ENCODE data around the gene BCLAF1. TPM values are rescaled to one million over a fixed set of nuclear protein-coding genes. Genes with fewer than 3 reads are reported as not detected.
"Not testable (repeated sequence)": the region's sequence is repeated elsewhere in the genome, so short reads cannot be mapped to it uniquely, and the experiment has no call there.

The BCLAF1 gene
- polyA plus RNA-seq, 4 donors = 15.4 to 113 (median 23.4) TPM

DNA sequence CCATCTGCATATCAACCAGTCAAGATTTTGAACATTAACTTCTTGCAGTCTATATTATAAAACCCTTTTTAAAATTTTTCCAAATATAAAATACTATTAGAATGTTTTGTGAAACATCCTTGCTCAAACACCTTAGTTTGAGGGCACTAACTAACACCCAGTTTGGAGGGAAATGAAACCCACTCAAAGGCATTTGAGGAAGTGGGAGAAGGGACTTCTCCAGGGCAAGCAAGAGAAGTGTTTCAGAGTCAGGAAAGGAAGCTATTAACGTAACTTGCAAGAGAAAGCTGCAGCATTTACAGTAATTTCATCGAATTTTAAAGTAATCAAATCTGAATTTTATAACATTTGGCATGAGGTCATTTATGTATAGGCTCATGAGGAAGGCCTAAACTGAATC lies 60.8 kb downstream of the BCLAF1 start:
- no peak for FAIRE-seq

DNA sequence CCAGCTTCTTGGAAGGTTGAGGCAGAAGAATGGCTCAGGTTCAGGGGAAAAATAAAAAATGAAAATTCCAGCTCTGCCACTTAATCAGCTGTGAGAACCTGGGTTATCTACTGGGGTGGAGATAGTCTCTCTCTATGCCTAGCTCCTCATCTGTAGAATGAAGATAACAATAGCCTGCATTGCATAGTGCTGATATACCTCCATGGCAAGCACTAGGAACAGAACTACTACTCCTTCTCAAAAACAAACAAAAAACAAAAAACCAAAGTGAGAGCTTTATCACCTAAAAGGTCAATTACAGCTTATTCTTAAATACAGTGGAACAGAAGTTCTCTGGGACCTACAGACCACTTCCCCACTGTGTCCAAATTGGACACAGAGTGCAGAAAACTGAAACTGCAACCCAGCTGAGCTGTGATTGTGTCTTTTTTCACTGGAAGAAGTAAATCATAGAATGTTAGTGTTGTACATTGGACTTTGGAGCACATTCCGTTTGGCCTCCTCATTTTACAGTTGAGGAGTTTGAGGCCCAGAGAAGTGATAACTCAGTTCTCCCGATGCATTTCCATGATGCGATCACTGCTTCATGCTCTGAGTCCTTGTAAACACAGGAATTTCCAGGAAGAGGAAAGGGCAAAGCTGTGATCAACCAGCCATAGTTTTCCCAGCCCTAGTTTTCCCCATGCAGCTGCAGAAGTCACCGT lies 62.8 kb downstream of the BCLAF1 start:
- H3K27me3 ChIP-seq (ENCODE audit: control insufficient read depth in 3 of 3, insufficient read depth in 3 of 3, low read length in 3 of 3) = no peaks in the 10 kb centered on the region
- H3K9me3 ChIP-seq (ENCODE audit: control insufficient read depth in 2 of 2, insufficient read depth in 1 of 2, low read depth in 1 of 2, low read length in 1 of 2) = no peaks in the 10 kb centered on the region
- DNase-seq = peak; percentile 60 to 87
- peak overlapping the region; percentile 28 to 79 (median 54) for H3K27ac ChIP-seq (ENCODE audit: low read depth in 1 of 3, low read length in 2 of 3)
- peak overlapping the region in 2 of 3 donors; percentile 22 to 44 for H3K4me3 ChIP-seq (ENCODE audit: low read depth in 1 of 3, low read length in 3 of 3)
- no peak for FAIRE-seq
- no peaks in the 10 kb centered on the region for H3K36me3 ChIP-seq (ENCODE audit: control insufficient read depth in 3 of 3, insufficient read depth in 2 of 3, low read depth in 1 of 3, low read length in 3 of 3)
- H3K4me1 ChIP-seq (ENCODE audit: control insufficient read depth in 3 of 3, insufficient read depth in 2 of 3, low read depth in 1 of 3, low read length in 2 of 3) = peaks cover 0 to 26% (median 5%) of the 10 kb centered on the region in 3 donors
- WGBS, 3 donors = 24 to 55% (median 47%) methylated on average over 4 of the region's 4 CpGs

More for the DNA sequence above, 60.8 kb downstream of the BCLAF1 start:
- Histone ChIP-seq H3K9me3 (ENCODE audit: control insufficient read depth in 2 of 2, insufficient read depth in 1 of 2, low read depth in 1 of 2, low read length in 1 of 2) (no peaks in the 10 kb centered on the region), H3K4me1 (ENCODE audit: control insufficient read depth in 3 of 3, insufficient read depth in 2 of 3, low read depth in 1 of 3, low read length in 2 of 3) (peaks cover 0 to 26% (median 5%) of the 10 kb centered on the region in 3 donors), H3K4me3 (ENCODE audit: low read depth in 1 of 3, low read length in 3 of 3) (no peak overlapping the region), H3K27ac (ENCODE audit: low read depth in 1 of 3, low read length in 2 of 3) (no peak overlapping the region), H3K36me3 (ENCODE audit: control insufficient read depth in 3 of 3, insufficient read depth in 2 of 3, low read depth in 1 of 3, low read length in 3 of 3) (no peaks in the 10 kb centered on the region), H3K27me3 (ENCODE audit: control insufficient read depth in 3 of 3, insufficient read depth in 3 of 3, low read length in 3 of 3) (no peaks in the 10 kb centered on the region)
- DNase-seq = no peak
- 72 to 95% (median 80%) methylated on average over 2 of the region's 2 CpGs for WGBS, 3 donors

DNA sequence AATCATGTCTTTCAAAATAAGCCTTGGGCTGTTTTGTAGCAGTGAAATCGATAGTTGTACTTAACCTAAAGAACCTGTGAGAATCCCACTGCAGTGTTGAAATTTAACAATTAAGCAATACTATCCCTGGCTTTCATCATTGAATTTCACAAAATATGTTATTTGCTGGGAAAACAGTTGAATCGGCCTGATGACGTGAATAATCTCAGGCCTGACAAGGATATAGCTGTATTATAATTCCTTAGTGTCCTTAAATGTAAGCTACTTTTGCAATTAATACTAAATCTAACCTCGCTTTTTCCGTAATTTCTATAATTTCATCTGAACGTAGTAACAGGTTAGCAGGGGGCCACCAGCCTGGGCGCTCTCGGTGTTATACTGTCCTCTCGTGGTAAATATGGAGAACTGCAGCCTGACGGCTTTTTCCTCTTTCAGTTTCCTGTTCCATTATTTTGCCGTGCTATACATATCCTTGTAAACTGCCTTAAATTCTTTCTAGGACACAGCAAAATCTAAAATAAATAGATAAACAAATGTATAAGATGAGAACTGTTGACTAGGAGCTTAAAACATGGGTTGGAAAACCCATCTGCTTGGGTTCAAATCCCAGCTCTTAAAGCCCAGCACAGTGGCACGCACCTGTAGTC lies 63.5 kb downstream of the BCLAF1 start:
- no peaks in the 10 kb centered on the region for H3K9me3 ChIP-seq (ENCODE audit: control insufficient read depth in 2 of 2, insufficient read depth in 1 of 2, low read depth in 1 of 2, low read length in 1 of 2)
- H3K27ac ChIP-seq (ENCODE audit: low read depth in 1 of 3, low read length in 2 of 3) = peak overlapping the region in 1 of 3 donors; percentile 79
- peak overlapping the region in 2 of 3 donors; percentile 22 to 44 for H3K4me3 ChIP-seq (ENCODE audit: low read depth in 1 of 3, low read length in 3 of 3)
- FAIRE-seq (no peak), DNase-seq (peak; percentile 60 to 78)
- no peaks in the 10 kb centered on the region for H3K36me3 ChIP-seq (ENCODE audit: control insufficient read depth in 3 of 3, insufficient read depth in 2 of 3, low read depth in 1 of 3, low read length in 3 of 3)
- H3K4me1 ChIP-seq (ENCODE audit: control insufficient read depth in 3 of 3, insufficient read depth in 2 of 3, low read depth in 1 of 3, low read length in 2 of 3) = peaks cover 0 to 26% (median 5%) of the 10 kb centered on the region in 3 donors
- no peaks in the 10 kb centered on the region for H3K27me3 ChIP-seq (ENCODE audit: control insufficient read depth in 3 of 3, insufficient read depth in 3 of 3, low read length in 3 of 3)
- WGBS, 3 donors = 18 to 23% (median 18%) methylated on average over 12 of the region's 12 CpGs

DNA sequence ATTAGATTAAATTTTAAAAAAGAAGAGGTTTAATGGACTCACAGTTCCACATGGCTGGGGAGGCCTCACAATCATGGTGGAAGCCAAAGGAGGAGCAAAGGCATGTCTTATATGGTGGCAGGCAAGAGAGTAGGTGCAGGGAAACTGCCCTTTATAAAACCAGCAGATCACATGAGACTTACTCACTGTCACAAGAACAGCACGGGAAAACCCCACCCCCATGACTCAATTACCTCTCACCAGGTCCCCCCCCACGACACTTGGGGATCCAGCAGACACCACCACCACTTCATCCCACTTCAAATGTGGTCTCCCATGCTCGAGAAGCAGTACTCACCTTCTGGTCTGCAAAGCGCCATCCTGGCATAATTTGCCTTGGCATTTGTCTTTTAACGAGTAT lies 64.2 kb downstream of the BCLAF1 start:
- Histone ChIP-seq H3K27ac (ENCODE audit: low read depth in 1 of 3, low read length in 2 of 3) (no peak overlapping the region), H3K4me3 (ENCODE audit: low read depth in 1 of 3, low read length in 3 of 3) (no peak overlapping the region), H3K27me3 (ENCODE audit: control insufficient read depth in 3 of 3, insufficient read depth in 3 of 3, low read length in 3 of 3) (no peaks in the 10 kb centered on the region), H3K4me1 (ENCODE audit: control insufficient read depth in 3 of 3, insufficient read depth in 2 of 3, low read depth in 1 of 3, low read length in 2 of 3) (peaks cover 0 to 23% (median 5%) of the 10 kb centered on the region in 3 donors), H3K36me3 (ENCODE audit: control insufficient read depth in 3 of 3, insufficient read depth in 2 of 3, low read depth in 1 of 3, low read length in 3 of 3) (no peaks in the 10 kb centered on the region), H3K9me3 (ENCODE audit: control insufficient read depth in 2 of 2, insufficient read depth in 1 of 2, low read depth in 1 of 2, low read length in 1 of 2) (no peaks in the 10 kb centered on the region)
- 54 to 69% (median 54%) methylated on average over 5 of the region's 5 CpGs for WGBS, 3 donors
- FAIRE-seq = no peak
- DNase-seq = no peak

DNA sequence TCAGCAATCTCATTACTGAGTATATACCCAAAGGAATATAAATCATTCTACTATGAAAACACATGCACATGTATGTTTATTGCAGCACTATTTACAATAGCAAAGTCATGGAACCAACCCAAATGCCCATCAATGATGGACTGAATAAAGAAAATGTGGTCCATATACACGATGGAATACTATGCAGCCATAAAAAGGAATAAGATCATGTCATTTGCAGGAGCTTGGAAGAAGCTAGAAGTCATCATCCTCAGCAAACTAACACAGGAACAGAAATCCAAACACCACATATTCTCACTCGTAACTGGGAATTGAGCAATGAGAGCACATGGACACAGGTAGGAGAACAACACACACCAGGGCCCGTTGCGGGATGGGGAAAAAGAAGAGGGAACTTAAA lies 64.7 kb downstream of the BCLAF1 start:
- not testable (repeated sequence) for FAIRE-seq; H3K27me3 ChIP-seq (ENCODE audit: control insufficient read depth in 3 of 3, insufficient read depth in 3 of 3, low read length in 3 of 3); H3K27ac ChIP-seq (ENCODE audit: low read depth in 1 of 3, low read length in 2 of 3); H3K9me3 ChIP-seq (ENCODE audit: control insufficient read depth in 2 of 2, insufficient read depth in 1 of 2, low read depth in 1 of 2, low read length in 1 of 2); H3K4me3 ChIP-seq (ENCODE audit: low read depth in 1 of 3, low read length in 3 of 3); H3K36me3 ChIP-seq (ENCODE audit: control insufficient read depth in 3 of 3, insufficient read depth in 2 of 3, low read depth in 1 of 3, low read length in 3 of 3); DNase-seq
- WGBS, 3 donors = 93 to 96% (median 95%) methylated on average over 4 of the region's 4 CpGs
- H3K4me1 ChIP-seq (ENCODE audit: control insufficient read depth in 3 of 3, insufficient read depth in 2 of 3, low read depth in 1 of 3, low read length in 2 of 3) = peaks cover 0 to 22% (median 5%) of the 10 kb centered on the region in 3 donors

DNA sequence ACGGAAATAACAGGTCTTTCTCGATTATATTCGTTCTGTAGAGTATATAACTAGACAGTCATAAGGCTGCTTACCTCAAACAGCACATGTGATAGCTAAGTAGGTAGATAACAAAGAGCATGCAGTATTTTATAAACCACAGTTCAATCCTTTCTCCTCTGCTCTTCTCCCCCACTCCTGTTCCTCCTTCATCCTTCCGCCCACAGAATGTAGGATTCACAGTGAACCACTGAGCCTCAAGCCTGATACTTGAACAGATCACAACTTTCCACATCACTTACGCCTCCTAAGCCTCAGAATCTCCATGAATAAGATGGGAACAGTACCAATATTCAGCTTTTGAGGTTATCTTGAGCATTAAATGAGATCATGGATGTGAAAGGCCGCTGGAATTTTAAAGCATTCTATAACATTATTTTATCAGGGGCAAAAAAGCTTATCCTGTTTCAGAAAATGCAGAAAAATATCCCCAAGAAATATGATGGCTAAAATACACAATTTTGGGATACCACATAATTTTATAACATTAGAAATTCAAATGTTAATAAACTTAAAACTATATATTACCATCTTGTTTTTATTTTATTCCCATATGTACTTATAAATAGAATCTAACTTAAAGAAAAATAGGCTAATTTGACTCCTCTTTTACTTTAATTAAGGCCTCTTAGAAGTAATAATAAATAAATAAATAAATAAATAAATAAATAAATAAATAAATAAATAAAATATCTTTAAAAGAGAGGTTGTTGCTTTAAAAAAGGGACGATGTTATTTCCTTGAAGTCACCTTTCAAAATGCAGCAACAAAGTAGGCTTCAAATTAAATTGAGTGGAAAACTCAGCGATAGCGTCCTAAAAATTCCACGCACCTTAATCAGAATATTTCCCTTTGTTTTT lies 72.9 kb downstream of the BCLAF1 start:
- Histone ChIP-seq H3K36me3 (ENCODE audit: control insufficient read depth in 3 of 3, insufficient read depth in 2 of 3, low read depth in 1 of 3, low read length in 3 of 3) (no peaks in the 10 kb centered on the region), H3K4me3 (ENCODE audit: low read depth in 1 of 3, low read length in 3 of 3) (no peak overlapping the region), H3K9me3 (ENCODE audit: control insufficient read depth in 2 of 2, insufficient read depth in 1 of 2, low read depth in 1 of 2, low read length in 1 of 2) (no peaks in the 10 kb centered on the region), H3K27me3 (ENCODE audit: control insufficient read depth in 3 of 3, insufficient read depth in 3 of 3, low read length in 3 of 3) (no peaks in the 10 kb centered on the region), H3K27ac (ENCODE audit: low read depth in 1 of 3, low read length in 2 of 3) (no peak overlapping the region), H3K4me1 (ENCODE audit: control insufficient read depth in 3 of 3, insufficient read depth in 2 of 3, low read depth in 1 of 3, low read length in 2 of 3) (no peaks in the 10 kb centered on the region)
- 84 to 87% (median 84%) methylated on average over 10 of the region's 10 CpGs for WGBS, 3 donors
- FAIRE-seq = no peak
- no peak for DNase-seq

DNA sequence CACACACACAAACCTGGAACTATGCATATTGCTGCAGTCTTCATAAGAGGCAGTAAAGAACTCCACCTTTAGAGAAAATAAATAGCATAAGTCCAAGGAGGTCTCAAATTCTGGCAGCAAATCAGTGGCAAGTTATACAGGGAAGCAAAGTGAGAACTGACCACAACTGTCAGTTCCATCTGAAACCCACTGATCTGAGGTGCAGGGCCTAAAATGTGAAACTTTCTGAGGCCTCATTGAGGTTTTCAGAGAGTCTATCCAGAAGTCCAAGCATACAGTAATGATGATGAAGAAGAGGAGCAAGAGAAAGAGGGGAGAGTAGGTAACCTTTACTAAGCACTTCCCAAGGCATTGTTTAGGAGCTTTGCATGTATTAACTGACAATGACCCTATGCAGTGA lies 75.8 kb downstream of the BCLAF1 start:
- H3K27me3 ChIP-seq (ENCODE audit: control insufficient read depth in 3 of 3, insufficient read depth in 3 of 3, low read length in 3 of 3) = no peaks in the 10 kb centered on the region
- no peaks in the 10 kb centered on the region for H3K4me1 ChIP-seq (ENCODE audit: control insufficient read depth in 3 of 3, insufficient read depth in 2 of 3, low read depth in 1 of 3, low read length in 2 of 3)
- no peak for FAIRE-seq
- H3K9me3 ChIP-seq (ENCODE audit: control insufficient read depth in 2 of 2, insufficient read depth in 1 of 2, low read depth in 1 of 2, low read length in 1 of 2) = no peaks in the 10 kb centered on the region
- no peak for DNase-seq
- H3K4me3 ChIP-seq (ENCODE audit: low read depth in 1 of 3, low read length in 3 of 3) = no peak overlapping the region
- no peaks in the 10 kb centered on the region for H3K36me3 ChIP-seq (ENCODE audit: control insufficient read depth in 3 of 3, insufficient read depth in 2 of 3, low read depth in 1 of 3, low read length in 3 of 3)
- no peak overlapping the region for H3K27ac ChIP-seq (ENCODE audit: low read depth in 1 of 3, low read length in 2 of 3)

DNA sequence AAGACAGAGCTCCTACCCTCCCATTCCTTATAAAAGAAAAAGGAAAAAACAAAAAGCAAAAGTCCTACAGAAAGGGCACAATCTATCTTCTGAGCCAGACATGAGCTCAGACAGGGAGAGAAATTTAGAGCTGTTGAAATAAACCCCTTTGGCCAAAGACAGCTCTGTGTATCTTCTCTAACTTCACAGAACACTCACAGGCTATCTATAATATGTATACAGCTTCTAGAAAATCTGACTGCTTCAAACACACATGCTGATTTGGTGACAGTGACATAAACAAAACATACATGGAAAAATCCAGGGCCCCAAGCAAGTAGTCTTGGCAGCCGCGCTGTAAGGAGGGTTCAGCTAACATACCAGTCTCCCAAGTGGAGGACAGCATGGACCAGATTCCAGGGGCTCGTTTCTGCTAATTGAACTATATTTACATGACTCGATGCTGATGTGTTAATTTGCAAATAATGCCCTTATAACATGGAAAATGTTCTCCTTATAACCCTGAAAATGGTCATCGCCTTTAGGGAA lies 76.6 kb downstream of the BCLAF1 start:
- FAIRE-seq (no peak), DNase-seq (no peak)
- no peaks in the 10 kb centered on the region for H3K4me1 ChIP-seq (ENCODE audit: control insufficient read depth in 3 of 3, insufficient read depth in 2 of 3, low read depth in 1 of 3, low read length in 2 of 3)
- no peaks in the 10 kb centered on the region for H3K9me3 ChIP-seq (ENCODE audit: control insufficient read depth in 2 of 2, insufficient read depth in 1 of 2, low read depth in 1 of 2, low read length in 1 of 2)
- no peak overlapping the region for H3K4me3 ChIP-seq (ENCODE audit: low read depth in 1 of 3, low read length in 3 of 3)
- H3K27me3 ChIP-seq (ENCODE audit: control insufficient read depth in 3 of 3, insufficient read depth in 3 of 3, low read length in 3 of 3) = no peaks in the 10 kb centered on the region
- 77 to 88% (median 85%) methylated on average over 5 of the region's 5 CpGs for WGBS, 3 donors
- H3K36me3 ChIP-seq (ENCODE audit: control insufficient read depth in 3 of 3, insufficient read depth in 2 of 3, low read depth in 1 of 3, low read length in 3 of 3) = no peaks in the 10 kb centered on the region
- H3K27ac ChIP-seq (ENCODE audit: low read depth in 1 of 3, low read length in 2 of 3) = no peak overlapping the region

Data from small intestine (tissue), 7 donors.